PC-3 (cell line): ENCODE data around the gene GPR21. TPM values are rescaled to one million over a fixed set of nuclear protein-coding genes. Genes with fewer than 3 reads are reported as not detected.

Source experiments
- ATAC-seq: fragments of 200-7000 bp; cut with Tn5 transposase; 2 replicates; pipeline ENCODE4 v1.9.1; 2020; ENCODE audit warnings: mild to moderate bottlenecking, moderate library complexity
- BruUV-seq: library from RNA; stranded (reverse); fragments of 400-500 nt; replicated peaks from 2 replicates; lab custom pipeline; 2021; lab: Mats Ljungman, UMichigan
- CTCF ChIA-PET: fragments of 300-600 bp; sonication (Branson Sonifier 250); formaldehyde crosslinking; loops from one replicate; lab custom pipeline; 2022; ENCODE audit warnings: antibody characterized with exemption; lab: Charles Lee
- POLR2A ChIA-PET: fragments of 300-600 bp; sonication (Branson Sonifier 250); formaldehyde crosslinking; loops from one replicate; lab custom pipeline; 2022; ENCODE audit warnings: antibody characterized with exemption; ENCODE audit not compliant: unreplicated experiment; lab: Charles Lee
- DNase-seq: peaks from one replicate; pipeline ENCODE4 v3.0.0-alpha.2; 2015
- H2AFZ ChIP-seq: fragments of 300-600 bp; sonication (generic); 2 replicates; pipeline ENCODE4 v1.6.0; 2016; ENCODE audit warnings: antibody characterized with exemption, low read length
- H3F3A ChIP-seq: fragments of 300-600 bp; sonication (generic); one replicate; pipeline ENCODE4 v1.6.0; 2017; ENCODE audit warnings: antibody characterized with exemption, low read length, control low read depth, mild to moderate bottlenecking; ENCODE audit not compliant: unreplicated experiment
- H3K27ac ChIP-seq: fragments of 300-600 bp; sonication (generic); 2 replicates; pipeline ENCODE4 v1.5.1; 2016; ENCODE audit warnings: mild to moderate bottlenecking, low read length
- H3K27me3 ChIP-seq: fragments of 300-600 bp; sonication (generic); 2 replicates; pipeline ENCODE4 v1.6.1; 2016; ENCODE audit warnings: low read length, mixed read lengths
- H3K36me3 ChIP-seq: fragments of 300-600 bp; sonication (generic); 2 replicates; pipeline ENCODE4 v1.6.1; 2016; ENCODE audit warnings: low read depth, mixed run types, low read length, mixed read lengths
- H3K4me1 ChIP-seq: fragments of 300-600 bp; sonication (generic); 2 replicates; pipeline ENCODE4 v1.5.1; 2016; ENCODE audit warnings: low read length; ENCODE audit not compliant: insufficient read depth
- H3K4me2 ChIP-seq: fragments of 300-600 bp; sonication (generic); 2 replicates; pipeline ENCODE4 v1.6.0; 2016; ENCODE audit warnings: low read length
- H3K4me3 ChIP-seq: fragments of 300-600 bp; sonication (generic); 2 replicates; pipeline ENCODE4 v1.5.1; 2016; ENCODE audit warnings: mild to moderate bottlenecking, low read length, mixed read lengths
- H3K79me2 ChIP-seq: fragments of 300-600 bp; sonication (generic); 2 replicates; pipeline ENCODE4 v1.6.1; 2017; ENCODE audit warnings: low read length, mixed read lengths
- H3K9ac ChIP-seq: fragments of 300-600 bp; sonication (generic); 2 replicates; pipeline ENCODE4 v1.6.0; 2016; ENCODE audit warnings: mild to moderate bottlenecking, low read length
- H3K9me2 ChIP-seq: fragments of 300-600 bp; sonication (generic); replicated peaks from 2 replicates; pipeline ENCODE4 v1.6.1; 2016; ENCODE audit warnings: mixed run types, low read length, mixed read lengths
- H3K9me3 ChIP-seq: fragments of 300-600 bp; sonication (generic); 2 replicates; pipeline ENCODE4 v1.6.1; 2016; ENCODE audit warnings: low read length, mixed read lengths
- H4K20me1 ChIP-seq: fragments of 300-600 bp; sonication (generic); 2 replicates; pipeline ENCODE4 v1.6.1; 2016; ENCODE audit warnings: low read length, mixed read lengths
- EZH2 ChIP-seq: fragments of 300-600 bp; sonication (generic); IDR thresholded peaks from one replicate; pipeline ENCODE4 v1.6.1; 2017; ENCODE audit warnings: antibody characterized with exemption, mild to moderate bottlenecking, low read length; ENCODE audit not compliant: unreplicated experiment
- EZH2phosphoT487 ChIP-seq: fragments of 300-600 bp; sonication (generic); IDR thresholded peaks from 2 replicates; pipeline ENCODE4 v1.6.1; 2018; ENCODE audit warnings: mild to moderate bottlenecking, antibody characterized with exemption, low read length, borderline replicate concordance
- intact Hi-C: fragments of 100-400 bp; cut with micrococcal nuclease; formaldehyde crosslinking; loops from 2 replicates; pipeline ENCODE4 v1.9.0; 2023
- total RNA-seq: library from RNA; depleted of rRNA; stranded (reverse); fragments of >200 nt; gene quantifications from 2 replicates; pipeline ENCODE4 v1.2.3, GENCODE V29; 2014
- TF ChIP-seq, protein P1 (sequence below): fragments of 300-600 bp; sonication (generic); conservative IDR thresholded peaks from 2 replicates; pipeline ENCODE4 v1.5.1; 2017; ENCODE audit warnings: antibody characterized with exemption, low read depth, mild to moderate bottlenecking, low read length

The GPR21 gene
- total RNA-seq, 1 experiment from 2014 or later: 0.15 TPM

GRCh38 chr9:123016631-123017030 is 16.8 kb upstream of the GPR21 start:
- H3K79me2 ChIP-seq: no peaks in the 10 kb centered on the region
- no peak for DNase-seq
- no peak overlapping the region for H2AFZ ChIP-seq
- ChIA-PET POLR2A (no interaction called here), CTCF (no interaction called here)
- no peaks in the 10 kb centered on the region for H3K9me2 ChIP-seq
- no peaks in the 10 kb centered on the region for H3K9me3 ChIP-seq
- no peak overlapping the region for H3K4me3 ChIP-seq
- no peak overlapping the region for H3K4me2 ChIP-seq
- no peaks in the 10 kb centered on the region for H4K20me1 ChIP-seq
- no peaks in the 10 kb centered on the region for H3K4me1 ChIP-seq
- no peak for ATAC-seq
- H3K27me3 ChIP-seq: no peaks in the 10 kb centered on the region
- peaks cover 7% of the 10 kb centered on the region for H3K36me3 ChIP-seq
- no TSS peak for BruUV-seq
- intact Hi-C loops: no loop called here
- no peak overlapping the region for H3K27ac ChIP-seq
- TF ChIP-seq, protein P1, sequence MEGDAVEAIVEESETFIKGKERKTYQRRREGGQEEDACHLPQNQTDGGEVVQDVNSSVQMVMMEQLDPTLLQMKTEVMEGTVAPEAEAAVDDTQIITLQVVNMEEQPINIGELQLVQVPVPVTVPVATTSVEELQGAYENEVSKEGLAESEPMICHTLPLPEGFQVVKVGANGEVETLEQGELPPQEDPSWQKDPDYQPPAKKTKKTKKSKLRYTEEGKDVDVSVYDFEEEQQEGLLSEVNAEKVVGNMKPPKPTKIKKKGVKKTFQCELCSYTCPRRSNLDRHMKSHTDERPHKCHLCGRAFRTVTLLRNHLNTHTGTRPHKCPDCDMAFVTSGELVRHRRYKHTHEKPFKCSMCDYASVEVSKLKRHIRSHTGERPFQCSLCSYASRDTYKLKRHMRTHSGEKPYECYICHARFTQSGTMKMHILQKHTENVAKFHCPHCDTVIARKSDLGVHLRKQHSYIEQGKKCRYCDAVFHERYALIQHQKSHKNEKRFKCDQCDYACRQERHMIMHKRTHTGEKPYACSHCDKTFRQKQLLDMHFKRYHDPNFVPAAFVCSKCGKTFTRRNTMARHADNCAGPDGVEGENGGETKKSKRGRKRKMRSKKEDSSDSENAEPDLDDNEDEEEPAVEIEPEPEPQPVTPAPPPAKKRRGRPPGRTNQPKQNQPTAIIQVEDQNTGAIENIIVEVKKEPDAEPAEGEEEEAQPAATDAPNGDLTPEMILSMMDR: no peak
- no peak for TF ChIP-seq EZH2phosphoT487
- TF ChIP-seq EZH2: no peak
- H3K9ac ChIP-seq: no peak overlapping the region
- H3F3A ChIP-seq: no peaks in the 10 kb centered on the region

DNA sequence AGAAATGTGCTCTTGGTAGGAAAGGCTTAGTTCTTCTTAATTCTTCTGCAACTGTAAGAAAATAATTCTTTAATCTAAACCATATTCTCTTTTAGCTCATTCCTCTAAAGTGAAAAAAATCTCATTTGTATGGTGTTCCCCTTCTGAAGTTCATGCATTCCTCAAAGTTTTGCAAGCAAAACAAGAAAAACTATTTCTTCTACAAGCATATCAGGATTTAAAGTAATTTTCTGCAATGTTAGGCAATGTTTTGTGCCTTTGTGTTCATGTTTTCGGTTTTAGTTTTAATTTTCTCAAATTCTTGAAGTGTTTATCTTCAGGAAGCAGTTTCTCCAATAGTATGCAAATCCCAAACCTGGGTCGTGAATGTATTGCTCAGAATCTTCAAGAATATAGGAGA is 12.7 kb upstream of the GPR21 start:
- H3K9ac ChIP-seq: no peak overlapping the region
- TF ChIP-seq EZH2 (no peak), EZH2phosphoT487 (no peak)
- TF ChIP-seq, protein P1: no peak
- no peaks in the 10 kb centered on the region for H4K20me1 ChIP-seq
- no peak overlapping the region for H2AFZ ChIP-seq
- POLR2A ChIA-PET: no interaction called here
- H3K4me3 ChIP-seq: no peak overlapping the region
- H3K79me2 ChIP-seq: no peaks in the 10 kb centered on the region
- H3K9me2 ChIP-seq: no peaks in the 10 kb centered on the region
- H3F3A ChIP-seq: no peaks in the 10 kb centered on the region
- intact Hi-C loops: no loop called here
- no peak overlapping the region for H3K4me2 ChIP-seq
- ATAC-seq: no peak
- no peak for DNase-seq
- no peaks in the 10 kb centered on the region for H3K4me1 ChIP-seq
- peaks cover 3% of the 10 kb centered on the region; the same call in 1 of the 2 replicates for H3K36me3 ChIP-seq
- CTCF ChIA-PET: no interaction called here
- no TSS peak for BruUV-seq
- no peaks in the 10 kb centered on the region for H3K9me3 ChIP-seq
- H3K27me3 ChIP-seq: no peaks in the 10 kb centered on the region
- H3K27ac ChIP-seq: no peak overlapping the region

DNA sequence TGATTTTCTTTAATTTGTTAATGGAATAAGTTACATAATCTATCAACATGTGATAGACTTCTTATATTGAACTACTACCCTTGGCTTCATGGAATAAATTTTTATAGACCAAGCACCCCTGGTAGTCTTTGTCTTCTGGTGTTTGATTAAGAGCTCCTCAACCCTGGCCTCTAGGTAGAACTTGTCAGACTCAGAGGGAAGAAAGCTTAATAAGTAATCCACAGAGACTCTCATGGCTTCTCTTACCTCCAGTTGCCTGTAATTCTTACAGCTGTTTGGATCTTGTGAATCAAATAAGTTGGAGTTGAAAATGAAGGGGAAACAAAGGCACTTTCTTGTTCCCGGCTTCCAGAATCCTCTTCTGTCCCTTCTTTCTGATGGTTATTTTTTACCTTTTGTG is 7.0 kb upstream of the GPR21 start:
- no peaks in the 10 kb centered on the region for H3K27me3 ChIP-seq
- no peaks in the 10 kb centered on the region for H3K9me3 ChIP-seq
- no peak overlapping the region for H2AFZ ChIP-seq
- no peak overlapping the region for H3K9ac ChIP-seq
- no peaks in the 10 kb centered on the region for H3K4me1 ChIP-seq
- no peak overlapping the region for H3K27ac ChIP-seq
- H3K4me2 ChIP-seq: no peak overlapping the region
- POLR2A ChIA-PET: interaction anchor here (0.6 kb wide), 1 partner anchor 65 kb away, joined by 6 read pairs; no protein-coding TSS in a partner anchor
- BruUV-seq: no TSS peak
- no peaks in the 10 kb centered on the region for H3F3A ChIP-seq
- H3K79me2 ChIP-seq: no peaks in the 10 kb centered on the region
- H3K36me3 ChIP-seq: peaks cover 3% of the 10 kb centered on the region; the same call in 1 of the 2 replicates
- TF ChIP-seq EZH2phosphoT487 (no peak), EZH2 (no peak)
- TF ChIP-seq, protein P1: no peak
- H3K9me2 ChIP-seq: no peaks in the 10 kb centered on the region
- intact Hi-C loops: no loop called here
- H3K4me3 ChIP-seq: no peak overlapping the region
- CTCF ChIA-PET: no interaction called here
- no peak for DNase-seq
- no peak for ATAC-seq
- H4K20me1 ChIP-seq: no peaks in the 10 kb centered on the region
